ENCODE results near the gene ABHD16B. TPM values are rescaled to one million over a fixed set of nuclear protein-coding genes. Genes with fewer than 3 reads are reported as not detected.
"Not testable (repeated sequence)": the region's sequence is repeated elsewhere in the genome, so short reads cannot be mapped to it uniquely, and the experiment has no call there.

Gene ABHD16B
- total and polyA plus RNA-seq, 2 experiments from 2014 or later = not detected

- Histone ChIP-seq H3K79me2 (replicated peaks; ENCODE audit: insufficient read depth) (peaks cover 25% of the 10 kb centered on the region), H3K4me2 (no peak overlapping the region), H2AFZ (no peak overlapping the region), H3K4me3 (no peak overlapping the region), H3K27ac (ENCODE audit: low read depth) (no peak overlapping the region), H3K9me2 (ENCODE audit: insufficient read depth) (no peaks in the 10 kb centered on the region), H3K36me3 (ENCODE audit: insufficient read depth) (peaks cover 20% of the 10 kb centered on the region), H4K20me1 (replicated peaks; ENCODE audit: insufficient read depth) (peaks cover 22% of the 10 kb centered on the region), H3F3A (replicated peaks; ENCODE audit: low read depth) (peaks cover 9% of the 10 kb centered on the region; the same call in 1 of the 2 replicates), H3K4me1 (ENCODE audit: insufficient read depth) (no peaks in the 10 kb centered on the region), H3K27me3 (ENCODE audit: insufficient read depth) (no peaks in the 10 kb centered on the region)
- H3K36me3 Mint-ChIP-seq (ENCODE audit: low read depth) = peaks cover 56% of the 10 kb centered on the region
- H3K9me3 Mint-ChIP-seq = no peaks in the 10 kb centered on the region
- DNase-seq (ENCODE audit: low spot score) = no peak
- ATAC-seq = no peak
- H3K4me3 Mint-ChIP-seq = no peak overlapping the region
- TF ChIP-seq CTCF (conservative IDR thresholded peaks at IDR 0.05; ENCODE audit: low read depth in 2 of 2) = no peak
- TF ChIP-seq CREB1 (CRISPR knock-in tag; IDR thresholded peaks at IDR 0.05; ENCODE audit: low read depth) = no peak
- no peak for TF ChIP-seq ZNF462 (CRISPR knock-in tag; IDR thresholded peaks at IDR 0.05)
- TF ChIP-seq NANOG (IDR thresholded peaks at IDR 0.05; ENCODE audit: borderline replicate concordance) = no peak
- TF ChIP-seq EZH2 (IDR thresholded peaks at IDR 0.05; ENCODE audit: low read depth, unreplicated experiment) = no peak
- TF ChIP-seq JUNB (IDR thresholded peaks at IDR 0.05; ENCODE audit: unreplicated experiment) = no peak
- TF ChIP-seq REST (IDR thresholded peaks at IDR 0.05; ENCODE audit: unreplicated experiment) = no peak
- no peak overlapping the region for H3K27ac Mint-ChIP-seq
- H3K4me1 Mint-ChIP-seq = no peaks in the 10 kb centered on the region
- H3K27me3 Mint-ChIP-seq (ENCODE audit: insufficient read depth, low read depth, poor library complexity) = peaks cover 12% of the 10 kb centered on the region
Measured at GRCh38 chr20:63878899-63879663, 17.8 kb downstream of the ABHD16B start.

GRCh38 chr20:63880901-63881300, 19.6 kb downstream of the ABHD16B start:
- not testable (repeated sequence) for H3K27ac Mint-ChIP-seq; H3K4me3 Mint-ChIP-seq; H3K27me3 ChIP-seq (ENCODE audit: insufficient read depth); H3K27ac ChIP-seq (ENCODE audit: low read depth); DNase-seq (ENCODE audit: low spot score); H3K9me2 ChIP-seq (ENCODE audit: insufficient read depth); H3K4me1 ChIP-seq (ENCODE audit: insufficient read depth); H3K9me3 Mint-ChIP-seq; H3F3A ChIP-seq (replicated peaks; ENCODE audit: low read depth); ATAC-seq; H2AFZ ChIP-seq; H3K4me2 ChIP-seq; H3K4me1 Mint-ChIP-seq; H3K4me3 ChIP-seq
- Mint-ChIP-seq H3K36me3 (ENCODE audit: low read depth) (peaks cover 49% of the 10 kb centered on the region), H3K27me3 (ENCODE audit: insufficient read depth, low read depth, poor library complexity) (peaks cover 15% of the 10 kb centered on the region)
- peaks cover 20% of the 10 kb centered on the region for H3K79me2 ChIP-seq (replicated peaks; ENCODE audit: insufficient read depth)
- peaks cover 15% of the 10 kb centered on the region; the same call in 1 of the 2 replicates for H3K36me3 ChIP-seq (ENCODE audit: insufficient read depth)
- H4K20me1 ChIP-seq (replicated peaks; ENCODE audit: insufficient read depth) = peaks cover 14% of the 10 kb centered on the region
